Measurements from ENCODE around the gene PDGFD. TPM values are rescaled to one million over a fixed set of nuclear protein-coding genes. Genes with fewer than 3 reads are reported as not detected.

Gene PDGFD
- total RNA-seq, 1 donor, result 6.9 TPM

GRCh38 chr11:104130161-104130560 lies 33.8 kb downstream of the PDGFD start:
- no peak for TF ChIP-seq CTCF (IDR thresholded peaks at IDR 0.05; ENCODE audit: insufficient read depth, low read depth, low read length)
- no peak for DNase-seq (ENCODE audit: low read depth)

GRCh38 chr11:104129145-104129544 lies 34.8 kb downstream of the PDGFD start:
- no peak for TF ChIP-seq CTCF (IDR thresholded peaks at IDR 0.05; ENCODE audit: insufficient read depth, low read depth, low read length)
- H3K4me3 ChIP-seq (ENCODE audit: low read depth, low read length), result no peak overlapping the region
- DNase-seq (ENCODE audit: low read depth), result no peak

More at GRCh38 chr11:104130161-104130560, 33.8 kb downstream of the PDGFD start:
- no peak overlapping the region for H3K4me3 ChIP-seq (ENCODE audit: low read depth, low read length)

GRCh38 chr11:104127828-104128227 lies 36.1 kb downstream of the PDGFD start:
- H3K4me3 ChIP-seq (ENCODE audit: low read depth, low read length), result no peak overlapping the region
- no peak for TF ChIP-seq CTCF (IDR thresholded peaks at IDR 0.05; ENCODE audit: insufficient read depth, low read depth, low read length)
- no peak for DNase-seq (ENCODE audit: low read depth)

- DNase-seq (ENCODE audit: low read depth), result no peak
- no peak for TF ChIP-seq CTCF (IDR thresholded peaks at IDR 0.05; ENCODE audit: insufficient read depth, low read depth, low read length)
- H3K4me3 ChIP-seq (ENCODE audit: low read depth, low read length), result no peak overlapping the region
Observed at GRCh38 chr11:104126464-104126863, 37.5 kb downstream of the PDGFD start.

- no peak for DNase-seq (ENCODE audit: low read depth)
- no peak overlapping the region for H3K4me3 ChIP-seq (ENCODE audit: low read depth, low read length)
- TF ChIP-seq CTCF (IDR thresholded peaks at IDR 0.05; ENCODE audit: insufficient read depth, low read depth, low read length), result no peak
Observed at GRCh38 chr11:104124979-104125378, 39.0 kb downstream of the PDGFD start.

GRCh38 chr11:104122836-104123235 lies 41.1 kb downstream of the PDGFD start:
- DNase-seq (ENCODE audit: low read depth), result no peak
- H3K4me3 ChIP-seq (ENCODE audit: low read depth, low read length), result no peak overlapping the region
- no peak for TF ChIP-seq CTCF (IDR thresholded peaks at IDR 0.05; ENCODE audit: insufficient read depth, low read depth, low read length)

- no peak for DNase-seq (ENCODE audit: low read depth)
- H3K4me3 ChIP-seq (ENCODE audit: low read depth, low read length), result no peak overlapping the region
- no peak for TF ChIP-seq CTCF (IDR thresholded peaks at IDR 0.05; ENCODE audit: insufficient read depth, low read depth, low read length)
Observed at GRCh38 chr11:104122011-104122635, 41.8 kb downstream of the PDGFD start.
